ENCODE measurements around the gene CDK3.

- no peak for TF ChIP-seq POLR2A (IDR thresholded peaks at IDR 0.05; ENCODE audit: low read length)
- TF ChIP-seq GATA1 (IDR thresholded peaks at IDR 0.05; ENCODE audit: low read depth, low read length) = no peak
Observed at GRCh38 chr17:75996665-75997590, 3.7 kb upstream of the CDK3 start.

All from erythroblast (primary cell).